IMR-90 (cell line): ENCODE data around the gene SOBP. TPM values are rescaled to one million over a fixed set of nuclear protein-coding genes. Genes with fewer than 3 reads are reported as not detected.

Experiments
- ATAC-seq: fragments of 200-7000 bp; cut with Tn5 transposase; 2 replicates; pipeline ENCODE4 v1.9.1; 2020; ENCODE audit warnings: low read depth, mild to moderate bottlenecking, moderate library complexity
- BruUV-seq: library from RNA; stranded (reverse); fragments of 400-500 nt; replicated peaks from 2 replicates; lab custom pipeline; 2021; lab: Mats Ljungman, UMichigan
- CTCF ChIA-PET: fragments of 300-600 bp; formaldehyde crosslinking; extraction: SDS; loops from one replicate; lab custom pipeline; 2021; ENCODE audit warnings: antibody characterized with exemption; lab: Yijun Ruan, JAX
- POLR2A ChIA-PET: fragments of 300-600 bp; sonication (Branson Sonifier 250); formaldehyde crosslinking; loops from one replicate; lab custom pipeline; 2022; ENCODE audit warnings: antibody characterized with exemption; ENCODE audit not compliant: unreplicated experiment; lab: Charles Lee
- DNase-seq: peaks from one replicate; pipeline ENCODE4 v3.0.0; 2013
- H2AFZ ChIP-seq: replicated peaks from 2 replicates; pipeline ENCODE3; 2013; ENCODE audit warnings: low read length, mild to moderate bottlenecking; ENCODE audit not compliant: poor library complexity
- H2AK5ac ChIP-seq: 2 replicates; pipeline ENCODE4 v1.6.1; 2013; ENCODE audit warnings: low read depth, low read length, inconsistent platforms
- H2AK9ac ChIP-seq: replicated peaks from 2 replicates; pipeline ENCODE3; 2013; ENCODE audit warnings: mild to moderate bottlenecking, low read depth, low read length, moderate library complexity; ENCODE audit not compliant: poor library complexity
- H2BK120ac ChIP-seq: 2 replicates; pipeline ENCODE4 v1.6.1; 2013; ENCODE audit warnings: low read depth, low read length, inconsistent platforms
- H2BK15ac ChIP-seq: 3 replicates; pipeline ENCODE4 v1.6.1; 2013; ENCODE audit warnings: low read depth, low read length, inconsistent platforms
- H2BK20ac ChIP-seq: 2 replicates; pipeline ENCODE4 v1.6.1; 2013; ENCODE audit warnings: low read depth, mild to moderate bottlenecking, inconsistent platforms, low read length, moderate library complexity
- H2BK5ac ChIP-seq: 2 replicates; pipeline ENCODE4 v1.6.1; 2013; ENCODE audit warnings: mild to moderate bottlenecking, low read depth, low read length, inconsistent platforms; ENCODE audit not compliant: poor library complexity, severe bottlenecking
- H3K14ac ChIP-seq: replicated peaks from 2 replicates; pipeline ENCODE4 v1.6.1; 2013; ENCODE audit warnings: low read depth, low read length, inconsistent platforms
- H3K18ac ChIP-seq: 2 replicates; pipeline ENCODE4 v1.6.1; 2013; ENCODE audit warnings: low read depth, low read length, control low read depth
- H3K23ac ChIP-seq: 2 replicates; pipeline ENCODE4 v1.6.1; 2013; ENCODE audit warnings: low read depth, low read length, inconsistent platforms
- H3K27ac ChIP-seq: 2 replicates; pipeline ENCODE4 v1.5.1; 2013; ENCODE audit warnings: mild to moderate bottlenecking, control low read depth, low read length; ENCODE audit not compliant: insufficient read depth
- H3K27me3 ChIP-seq: 2 replicates; pipeline ENCODE4 v1.6.1; 2013; ENCODE audit warnings: low read length; ENCODE audit not compliant: control insufficient read depth, insufficient read depth
- H3K36me3 ChIP-seq: 2 replicates; pipeline ENCODE4 v1.6.1; 2013; ENCODE audit warnings: low read length, mixed read lengths; ENCODE audit not compliant: control insufficient read depth, insufficient read depth
- H3K4ac ChIP-seq: 2 replicates; pipeline ENCODE4 v1.6.1; 2013; ENCODE audit warnings: low read depth, low read length, inconsistent platforms
- H3K4me1 ChIP-seq: 2 replicates; pipeline ENCODE4 v1.6.1; 2013; ENCODE audit warnings: low read length, mixed read lengths; ENCODE audit not compliant: control insufficient read depth, insufficient read depth
- H3K4me2 ChIP-seq: 2 replicates; pipeline ENCODE4 v1.6.1; 2013; ENCODE audit warnings: low read depth, mild to moderate bottlenecking, control low read depth, low read length, moderate library complexity
- H3K4me3 ChIP-seq: 2 replicates; pipeline ENCODE4 v1.5.1; 2013; ENCODE audit warnings: low read depth, mild to moderate bottlenecking, control low read depth, low read length, moderate library complexity; ENCODE audit not compliant: insufficient read depth
- H3K56ac ChIP-seq: 2 replicates; pipeline ENCODE4 v1.6.1; 2013; ENCODE audit warnings: low read length, inconsistent platforms; ENCODE audit not compliant: insufficient read depth; ENCODE audit errors: extremely low read depth
- H3K79me1 ChIP-seq, 2 experiments: 2 replicates each; pipeline ENCODE4 v1.6.1; 2013; ENCODE audit warnings: low read length in 2 of 2, inconsistent platforms in 1 of 2, low read depth in 1 of 2
- H3K9ac ChIP-seq: 2 replicates; pipeline ENCODE4 v1.6.1; 2013; ENCODE audit warnings: low read depth, low read length, control low read depth
- H3K9me1 ChIP-seq: 2 replicates; pipeline ENCODE4 v1.6.1; 2013; ENCODE audit warnings: low read length, inconsistent platforms; ENCODE audit not compliant: insufficient read depth
- H3K9me3 ChIP-seq: 2 replicates; pipeline ENCODE4 v1.6.1; 2013; ENCODE audit warnings: low read length; ENCODE audit not compliant: control insufficient read depth, insufficient read depth
- H4K20me1 ChIP-seq: 2 replicates; pipeline ENCODE4 v1.6.1; 2013; ENCODE audit warnings: low read length, inconsistent platforms; ENCODE audit not compliant: insufficient read depth
- H4K5ac ChIP-seq: 2 replicates; pipeline ENCODE4 v1.6.1; 2013; ENCODE audit warnings: mild to moderate bottlenecking, low read depth, low read length, control low read depth
- H4K8ac ChIP-seq, 2 experiments: 2 replicates each; pipeline ENCODE4 v1.6.1; 2013; ENCODE audit warnings: low read depth in 2 of 2, low read length in 2 of 2, control low read depth in 1 of 2, inconsistent platforms in 1 of 2
- H4K91ac ChIP-seq: 2 replicates; pipeline ENCODE4 v1.6.1; 2013; ENCODE audit warnings: low read depth, low read length, inconsistent platforms; ENCODE audit not compliant: insufficient read depth
- BHLHE40 ChIP-seq: fragments of 150-350 bp; IDR thresholded peaks from 2 replicates; pipeline ENCODE4 v1.6.1; 2016; ENCODE audit warnings: mild to moderate bottlenecking, low read depth, low read length
- CEBPB ChIP-seq: IDR thresholded peaks from 2 replicates; pipeline ENCODE4 v1.6.1; 2012; ENCODE audit warnings: low read depth, low read length, improper control_type of control experiment
- CHD1 ChIP-seq: IDR thresholded peaks from 2 replicates; pipeline ENCODE4 v1.6.1; 2012; ENCODE audit warnings: low read depth, low read length, improper control_type of control experiment
- CTCF ChIP-seq: conservative IDR thresholded peaks from 2 replicates; pipeline ENCODE4 v1.5.1; 2012; ENCODE audit warnings: mild to moderate bottlenecking, low read depth, low read length, improper control_type of control experiment
- ELK1 ChIP-seq: fragments of 150-350 bp; IDR thresholded peaks from 2 replicates; pipeline ENCODE4 v1.6.1; 2016; ENCODE audit warnings: low read depth, mild to moderate bottlenecking, low read length, moderate library complexity, borderline replicate concordance
- FOS ChIP-seq: fragments of 150-350 bp; IDR thresholded peaks from 2 replicates; pipeline ENCODE4 v1.6.1; 2016; ENCODE audit warnings: low read depth, low read length
- MAFK ChIP-seq: IDR thresholded peaks from 2 replicates; pipeline ENCODE4 v1.6.1; 2012; ENCODE audit warnings: low read depth, low read length, improper control_type of control experiment
- MXI1 ChIP-seq: IDR thresholded peaks from 2 replicates; pipeline ENCODE4 v1.6.1; 2012; ENCODE audit warnings: low read depth, mild to moderate bottlenecking, low read length, moderate library complexity, borderline replicate concordance
- NFE2L2 ChIP-seq: fragments of 150-350 bp; IDR thresholded peaks from 2 replicates; pipeline ENCODE4 v1.6.1; 2016; ENCODE audit warnings: low read depth, mild to moderate bottlenecking, low read length
- POLR2A ChIP-seq: IDR thresholded peaks from 2 replicates; pipeline ENCODE4 v1.6.1; 2012; ENCODE audit warnings: mild to moderate bottlenecking, low read depth, low read length
- RAD21 ChIP-seq: IDR thresholded peaks from 2 replicates; pipeline ENCODE4 v1.6.1; 2012; ENCODE audit warnings: low read length, improper control_type of control experiment
- RCOR1 ChIP-seq: IDR thresholded peaks from 2 replicates; pipeline ENCODE4 v1.6.1; 2012; ENCODE audit warnings: mild to moderate bottlenecking, low read length, improper control_type of control experiment; ENCODE audit not compliant: insufficient replicate concordance
- RFX5 ChIP-seq: IDR thresholded peaks from 2 replicates; pipeline ENCODE4 v1.8.0; 2012; ENCODE audit warnings: low read depth, mild to moderate bottlenecking, low read length, moderate library complexity
- USF2 ChIP-seq: fragments of 150-350 bp; IDR thresholded peaks from 2 replicates; pipeline ENCODE4 v1.6.1; 2017; ENCODE audit warnings: mild to moderate bottlenecking, antibody characterized with exemption, low read length, low read depth
- WGBS, 2 experiments: methylation state at CpG; one replicate each; pipeline versions ENCODE4 v1.1.5 to v1.1.7; 2013; ENCODE audit warnings: missing lambda C conversion rate in 2 of 2; ENCODE audit not compliant: insufficient read length in 1 of 2; ENCODE audit errors: extremely low coverage in 2 of 2; 5-methylcytosine and 5-hydroxymethylcytosine counted together
- dilution Hi-C: fragments of 300-500 bp; cut with HindIII; formaldehyde crosslinking; loops from one replicate; pipeline ENCODE4 v1.14.3; 2018; ENCODE audit warnings: low sequenced_read_pairs; ENCODE audit not compliant: unreplicated experiment
- in situ Hi-C: fragments of 300-500 bp; cut with MboI; formaldehyde crosslinking; loops from 3 replicates; pipeline ENCODE4 v1.14.3; 2019; ENCODE audit warnings: low sequenced_read_pairs, inconsistent platforms, mixed read lengths
- intact Hi-C: fragments of 100-400 bp; cut with micrococcal nuclease; formaldehyde crosslinking; loops from 2 replicates; pipeline ENCODE4 v1.10.0; 2022
- polyA plus RNA-seq, 3 experiments: library from polyadenylated mRNA; depleted of rRNA; stranded (reverse); fragments of >200 nt; gene quantifications; 2 replicates each; pipeline ENCODE4 v1.2.3, GENCODE V29; 2012; ENCODE audit warnings: low replicate concordance in 1 of 3
- total RNA-seq: library from RNA; depleted of rRNA; stranded (reverse); fragments of >200 nt; gene quantifications from 2 replicates; pipeline ENCODE4 v1.2.3, GENCODE V29; 2012

The SOBP gene
- total and polyA plus RNA-seq, 2 of the 4 experiments (the other 2 are of a cell fraction), result 0.60 to 0.72 TPM

GRCh38 chr6:107561306-107561705, 71.4 kb downstream of the SOBP start:
- no peak overlapping the region for H2BK20ac ChIP-seq
- no peak overlapping the region for H3K18ac ChIP-seq
- no peak overlapping the region for H3K9ac ChIP-seq
- TF ChIP-seq POLR2A (no peak), USF2 (no peak), RFX5 (no peak), BHLHE40 (no peak), CHD1 (no peak), RCOR1 (no peak), CTCF (no peak), MAFK (no peak), RAD21 (no peak), FOS (no peak), CEBPB (no peak), ELK1 (no peak), NFE2L2 (no peak), MXI1 (no peak)
- no peak overlapping the region for H2AK5ac ChIP-seq
- no peaks in the 10 kb centered on the region for H3K4me1 ChIP-seq
- no peaks in the 10 kb centered on the region for H3K79me1 ChIP-seq
- H3K27ac ChIP-seq, result no peak overlapping the region
- dilution Hi-C loops (no loop called here), in situ Hi-C loops (no loop called here), intact Hi-C loops (no loop called here)
- no peak overlapping the region for H3K4ac ChIP-seq
- H3K36me3 ChIP-seq, result no peaks in the 10 kb centered on the region
- no peaks in the 10 kb centered on the region for H4K20me1 ChIP-seq
- BruUV-seq, result no TSS peak
- no peaks in the 10 kb centered on the region for H3K27me3 ChIP-seq
- no peak overlapping the region for H3K4me3 ChIP-seq
- H3K9me3 ChIP-seq, result no peaks in the 10 kb centered on the region
- no CpG with 5 or more reads among the region's 3 CpGs for WGBS, 2 experiments
- no peak overlapping the region for H3K14ac ChIP-seq
- H3K9me1 ChIP-seq, result no peaks in the 10 kb centered on the region; the same call in 1 of the 2 replicates
- no peak overlapping the region for H2AK9ac ChIP-seq
- no peak overlapping the region for H2BK15ac ChIP-seq
- no peak overlapping the region for H4K8ac ChIP-seq
- no peak overlapping the region for H2AFZ ChIP-seq
- ChIA-PET CTCF (interaction anchor here (0.6 to 1.1 kb wide), 2 partner anchors 12 to 126 kb away, joined by 4 to 5 read pairs; no protein-coding TSS in a partner anchor), POLR2A (no interaction called here)
- H3K23ac ChIP-seq, result no peak overlapping the region
- H3K4me2 ChIP-seq, result no peak overlapping the region
- H3K56ac ChIP-seq, result no peak overlapping the region
- H4K91ac ChIP-seq, result no peak overlapping the region
- no peak overlapping the region for H2BK5ac ChIP-seq
- H2BK120ac ChIP-seq, result no peak overlapping the region
- H4K5ac ChIP-seq, result no peak overlapping the region
- DNase-seq (no peak), ATAC-seq (no peak)
